ENCODE results near the gene ATG14.

The ATG14 gene

GRCh38 chr14:55332654-55333570 lies 78.7 kb downstream of the ATG14 start:
- TF ChIP-seq CTCF (IDR thresholded peaks at IDR 0.05) = no peak

- TF ChIP-seq CTCF (IDR thresholded peaks at IDR 0.05) = no peak
Measured at GRCh38 chr14:55329999-55330710, 81.5 kb downstream of the ATG14 start.

GRCh38 chr14:55328317-55328716 lies 83.3 kb downstream of the ATG14 start:
- TF ChIP-seq CTCF (IDR thresholded peaks at IDR 0.05) = no peak

DNA sequence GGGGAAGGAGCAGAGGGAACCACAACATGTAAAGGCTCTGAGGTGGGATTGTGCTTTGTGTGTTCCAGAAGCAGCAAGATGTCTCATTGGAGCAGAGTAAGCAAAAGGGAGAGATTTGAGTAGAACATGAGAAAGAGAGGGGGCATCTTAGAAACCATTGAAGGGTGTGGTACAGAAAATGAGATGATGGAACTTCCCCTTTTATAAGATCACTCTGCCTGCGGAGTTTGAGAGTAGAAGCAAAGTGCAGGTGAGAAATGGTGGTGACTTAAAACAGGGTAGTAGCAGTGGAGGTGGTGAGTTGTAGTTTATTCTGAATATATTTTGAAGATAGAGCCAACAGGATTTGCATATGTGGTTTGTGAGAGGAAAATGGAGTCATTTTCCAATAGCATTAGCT lies 84.5 kb downstream of the ATG14 start:
- TF ChIP-seq CTCF (IDR thresholded peaks at IDR 0.05) = no peak

DNA sequence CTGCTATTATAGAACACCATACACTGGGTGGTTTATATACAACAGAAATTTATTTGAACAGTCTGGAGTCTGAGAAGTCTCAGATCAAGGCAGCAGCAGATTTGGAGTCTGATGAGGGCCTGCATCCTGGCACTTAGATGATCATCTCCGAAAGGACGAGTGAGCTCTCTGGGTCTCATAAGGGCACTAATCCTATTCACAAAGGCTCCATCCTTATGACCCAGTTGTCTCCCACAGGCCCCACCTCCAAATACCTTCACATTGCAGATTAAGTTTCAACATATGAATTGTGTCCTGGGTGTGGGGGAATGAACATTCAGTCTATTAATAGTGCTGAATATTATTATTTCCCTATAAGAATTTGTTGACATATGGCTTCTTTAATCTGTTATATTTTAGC lies 86.8 kb downstream of the ATG14 start:
- TF ChIP-seq CTCF (IDR thresholded peaks at IDR 0.05) = no peak

DNA sequence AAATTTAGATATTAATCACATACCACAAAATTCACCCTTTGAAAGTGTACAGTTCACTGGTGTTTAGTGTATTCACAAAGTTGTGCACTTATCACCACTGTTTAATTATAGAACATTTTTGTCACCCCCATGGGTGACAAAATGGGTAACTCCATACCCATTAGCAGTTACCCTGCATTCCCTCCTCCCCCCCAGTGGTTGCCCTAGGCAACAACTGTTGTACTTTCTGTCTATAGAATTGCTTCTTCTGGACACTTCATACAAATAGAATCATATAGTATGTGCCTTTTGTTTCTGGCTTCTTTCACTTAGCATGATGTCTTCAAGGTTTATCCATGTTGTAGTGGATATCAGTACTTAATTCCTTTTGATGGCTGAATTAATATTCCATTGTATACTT lies 87.7 kb downstream of the ATG14 start:
- TF ChIP-seq CTCF (IDR thresholded peaks at IDR 0.05) = no peak

DNA sequence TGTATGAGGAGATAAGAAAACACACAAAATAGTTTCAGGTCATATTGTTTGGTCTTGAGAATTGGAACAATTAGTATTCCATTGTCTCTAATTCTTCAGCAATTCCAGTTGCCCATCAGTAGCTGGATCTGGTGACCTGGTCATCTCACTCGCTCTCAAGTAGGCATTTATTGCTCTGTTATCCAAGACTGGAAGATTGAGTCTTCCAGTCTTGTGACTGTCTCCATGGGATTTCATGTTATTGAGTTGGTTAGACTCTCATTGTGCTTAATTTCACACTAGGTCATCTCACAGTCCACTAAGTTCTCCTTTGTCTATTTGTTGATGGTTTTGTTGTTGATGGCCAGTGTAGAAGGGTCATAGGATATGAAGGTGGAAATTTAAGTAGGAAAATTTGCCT lies 92.9 kb downstream of the ATG14 start:
- no peak for TF ChIP-seq CTCF (IDR thresholded peaks at IDR 0.05)

All from LNCAP (cell line).